ENCODE measurements around the gene PIAS2. TPM values are rescaled to one million over a fixed set of nuclear protein-coding genes. Genes with fewer than 3 reads are reported as not detected.

PIAS2 gene
- total and polyA plus RNA-seq, 2 of the 13 experiments (the other 11 are each of a cell fraction or from before 2014, with no cell fraction given) = 12.2 to 12.7 TPM

GRCh38 chr18:46953195-46953594, 35.9 kb upstream of the PIAS2 start (continued):
- TF ChIP-seq PCBP1 (IDR thresholded peaks at IDR 0.05; ENCODE audit: borderline replicate concordance, low read depth, low read length) = no peak

GRCh38 chr18:46950064-46950656, 32.9 kb upstream of the PIAS2 start:
- WGBS (ENCODE audit: low lambda C conversion rate) = 11% methylated on average over 5 of the region's 5 CpGs
- ChIA-PET POLR2A (no interaction called here), CTCF (ENCODE audit: low intra/inter-chr PET ratio, low total read pairs) (interaction anchor here (1.1 kb wide), 1 partner anchor 87 kb away, joined by 4 read pairs; no protein-coding TSS in a partner anchor)
- TF ChIP-seq STAG1 (CRISPR knock-in tag; IDR thresholded peaks at IDR 0.05) (peak; percentile 52), CTCF (CRISPR knock-in tag; IDR thresholded peaks at IDR 0.05) (peak; percentile 61), STAT5B (CRISPR knock-in tag; IDR thresholded peaks at IDR 0.05) (no peak)
- Histone ChIP-seq H3K4me3 (replicated peaks in 1 of 3; ENCODE audit: insufficient read depth in 1 of 3, low read depth in 2 of 3, low read length in 3 of 3) (no peak overlapping the region), H3K27ac (ENCODE audit: extremely low read length, insufficient read depth, low read length) (no peak overlapping the region), H3K79me2 (ENCODE audit: insufficient read depth, low read length) (no peaks in the 10 kb centered on the region), H3K4me2 (ENCODE audit: low read depth, low read length) (no peak overlapping the region), H2AFZ (ENCODE audit: low read length) (no peak overlapping the region), H3K27me3 (ENCODE audit: control insufficient read depth in 1 of 2, insufficient read depth in 2 of 2, low read length in 2 of 2) (peaks cover 0 to 16% of the 10 kb centered on the region in 2 experiments; a peak in 2 of 5 replicates), H3K4me1 (ENCODE audit: insufficient read depth, low read length) (no peaks in the 10 kb centered on the region), H3K9me3 (ENCODE audit: low read length) (no peaks in the 10 kb centered on the region), H4K20me1 (ENCODE audit: insufficient read depth, low read length) (no peaks in the 10 kb centered on the region), H3K9ac (ENCODE audit: insufficient read depth, low read depth, low read length) (no peak overlapping the region), H3K36me3 (replicated peaks in 1 of 2; ENCODE audit: control insufficient read depth in 1 of 2, insufficient read depth in 2 of 2, low read length in 2 of 2) (no peaks in the 10 kb centered on the region)
- in situ Hi-C loops (cut with HindIII; ENCODE audit: extremely low pct_ligation_motif_present, low pct_unique_long_range_greater_than_20kb) (no loop called here), intact Hi-C loops (cut with micrococcal nuclease; ENCODE audit: unreplicated experiment) (no loop called here)
- DNase-seq (ENCODE audit: low spot score) (peak; percentile 30), FAIRE-seq (peak; percentile 18), ATAC-seq (peak; percentile 39; the same call in 2 of the 3 replicates)
- no TSS peak for BruUV-seq (replicated peaks)
